Left lung (tissue), 10 donors: ENCODE data around the gene LYST. TPM values are rescaled to one million over a fixed set of nuclear protein-coding genes. Genes with fewer than 3 reads are reported as not detected.

Experiments
- ATAC-seq: fragments of 200-7000 bp; cut with Tn5 transposase; one replicate; pipeline ENCODE4 v1.9.1; 2020; ENCODE audit warnings: moderate library complexity
- DNase-seq, 4 donors: peaks; one replicate each; pipeline ENCODE4 v3.0.0-alpha.2; 2013 to 2020
- H3K27ac ChIP-seq, 2 donors: fragments of 200-600 bp; sonication (generic) in 1 of 2; one replicate each; pipeline versions ENCODE4 v1.5.0 to v1.8.0; 2020 to 2021
- H3K27me3 ChIP-seq, 2 donors: fragments of 200-600 bp; sonication (generic) in 1 of 2; one replicate each; pipeline versions ENCODE4 v1.5.0 to v1.8.0; 2020 to 2021
- H3K36me3 ChIP-seq, 2 donors: fragments of 200-600 bp; sonication (generic) in 1 of 2; one replicate each; pipeline versions ENCODE4 v1.5.0 to v1.8.0; 2020 to 2021
- H3K4me1 ChIP-seq, 2 donors: fragments of 200-600 bp; one replicate each; pipeline ENCODE4 v1.8.0; 2021
- H3K4me3 ChIP-seq, 2 donors: fragments of 200-600 bp; sonication (generic) in 1 of 2; one replicate each; pipeline versions ENCODE4 v1.5.0 to v1.8.0; 2020 to 2021; ENCODE audit warnings: mild to moderate bottlenecking in 1 of 2
- H3K9me3 ChIP-seq, 2 donors: fragments of 200-600 bp; sonication (generic) in 1 of 2; one replicate each; pipeline versions ENCODE4 v1.5.0 to v1.8.0; 2020 to 2021
- CTCF ChIP-seq, 2 donors: fragments of 200-600 bp; sonication (generic) in 1 of 2; IDR thresholded peaks; one replicate each; pipeline versions ENCODE4 v1.5.0 to v1.8.0; 2021; ENCODE audit warnings: antibody characterized with exemption in 2 of 2
- intact Hi-C, 2 donors: fragments of 100-400 bp; cut with DNase I; formaldehyde crosslinking; loops; one replicate each; pipeline versions ENCODE4 v1.11.2 to v1.14.2; 2022
- polyA plus RNA-seq, 6 donors: library from polyadenylated mRNA; unstranded; fragments of 120-200 nt; gene quantifications; one replicate each; pipeline ENCODE4 v1.2.1, GENCODE V29; 2013; ENCODE audit not compliant: insufficient read length in 6 of 6
- total RNA-seq, 2 donors: library from RNA; stranded (reverse); fragmentation: NEBNext Ultra II Directional; extraction: Animal tissue kit (Norgen Biotek cat#: 25700); gene quantifications; one replicate each; pipeline ENCODE4 v1.2.1, GENCODE V29; 2021
- donor health status: DM: no; HTN: yes; CAD: no.
- donor health status: DM: no; HTN: no; CAD: no.

LYST gene
- total and polyA plus RNA-seq, 8 donors, result 10.3 to 64.9 (median 13.0) TPM

GRCh38 chr1:235885655-235886262 is 19.1 kb upstream of the LYST start:
- Histone ChIP-seq H3K4me3 (no peak overlapping the region), H3K4me1 (peaks cover 0 to 27% of the 10 kb centered on the region in 2 donors), H3K27me3 (no peaks in the 10 kb centered on the region), H3K9me3 (no peaks in the 10 kb centered on the region), H3K27ac (no peak overlapping the region), H3K36me3 (no peaks in the 10 kb centered on the region)
- DNase-seq (no peak), ATAC-seq (no peak)
- no peak for TF ChIP-seq CTCF (IDR thresholded peaks at IDR 0.05)
- intact Hi-C loops, result no loop called here

- H3K4me3 ChIP-seq, result peak overlapping the region in 1 of 2 donors; percentile 10
- peak overlapping the region; percentile 36 to 49 for H3K27ac ChIP-seq
- no peaks in the 10 kb centered on the region for H3K9me3 ChIP-seq
- H3K4me1 ChIP-seq, result peaks cover 0 to 45% of the 10 kb centered on the region in 2 donors
- H3K27me3 ChIP-seq, result no peaks in the 10 kb centered on the region
- DNase-seq (peak; percentile 36 to 90 (median 70)), ATAC-seq (peak; percentile 71)
- TF ChIP-seq CTCF (IDR thresholded peaks at IDR 0.05), result no peak
- H3K36me3 ChIP-seq, result no peaks in the 10 kb centered on the region
- intact Hi-C loops, result no loop called here
Measured at GRCh38 chr1:235883261-235883927, 16.7 kb upstream of the LYST start.

- DNase-seq, result no peak
Measured at GRCh38 chr1:235882816-235883215, 16.1 kb upstream of the LYST start.

GRCh38 chr1:235881930-235882700 is 15.4 kb upstream of the LYST start:
- Histone ChIP-seq H3K27ac (no peak overlapping the region), H3K4me1 (peaks cover 0 to 52% of the 10 kb centered on the region in 2 donors), H3K27me3 (no peaks in the 10 kb centered on the region), H3K4me3 (no peak overlapping the region), H3K36me3 (no peaks in the 10 kb centered on the region), H3K9me3 (no peaks in the 10 kb centered on the region)
- TF ChIP-seq CTCF (IDR thresholded peaks at IDR 0.05), result no peak
- ATAC-seq (no peak), DNase-seq (no peak)
- intact Hi-C loops, result no loop called here

More at GRCh38 chr1:235882816-235883215, 16.1 kb upstream of the LYST start:
- Histone ChIP-seq H3K4me1 (peaks cover 0 to 51% of the 10 kb centered on the region in 2 donors), H3K27me3 (no peaks in the 10 kb centered on the region), H3K36me3 (no peaks in the 10 kb centered on the region), H3K27ac (peak overlapping the region; percentile 36 to 49), H3K9me3 (no peaks in the 10 kb centered on the region), H3K4me3 (peak overlapping the region in 1 of 2 donors; percentile 10)
- peak; percentile 22 for ATAC-seq
- TF ChIP-seq CTCF (IDR thresholded peaks at IDR 0.05), result no peak
- intact Hi-C loops, result no loop called here
